ENCODE data around the gene SARDH. TPM values are rescaled to one million over a fixed set of nuclear protein-coding genes. Genes with fewer than 3 reads are reported as not detected.

Gene SARDH
- total and polyA plus RNA-seq, 2 of the 8 experiments (the other 6 are each of a cell fraction or from before 2014, with no cell fraction given) = 6.4 to 7.4 TPM

- TF ChIP-seq CHD7 (IDR thresholded peaks at IDR 0.05; ENCODE audit: insufficient replicate concordance, low read length) = no peak
- no peak for TF ChIP-seq TAF1 (IDR thresholded peaks at IDR 0.05; ENCODE audit: low read depth, low read length)
- no peak for TF ChIP-seq SP2 (IDR thresholded peaks at IDR 0.05; ENCODE audit: low read length)
- TF ChIP-seq CHD2 (IDR thresholded peaks at IDR 0.05; ENCODE audit: low read length) = no peak
- TF ChIP-seq MAX (IDR thresholded peaks at IDR 0.05) = no peak
- TF ChIP-seq SIX5 (IDR thresholded peaks at IDR 0.05; ENCODE audit: low read depth, low read length) = no peak
- no peak for TF ChIP-seq EZH2 (IDR thresholded peaks at IDR 0.05; ENCODE audit: low read depth, low read length, severe bottlenecking)
- TF ChIP-seq EP300 (IDR thresholded peaks at IDR 0.05; ENCODE audit: borderline replicate concordance in 1 of 2, low read depth in 2 of 2, low read length in 2 of 2) = no peak
- no peak for TF ChIP-seq RXRA (IDR thresholded peaks at IDR 0.05; ENCODE audit: insufficient read depth, low read depth, low read length)
Measured at GRCh38 chr9:133679056-133679455, 59.1 kb downstream of the SARDH start (continued).
